ENCODE measurements around the gene AHSP. TPM values are rescaled to one million over a fixed set of nuclear protein-coding genes. Genes with fewer than 3 reads are reported as not detected.

Gene AHSP, protein sequence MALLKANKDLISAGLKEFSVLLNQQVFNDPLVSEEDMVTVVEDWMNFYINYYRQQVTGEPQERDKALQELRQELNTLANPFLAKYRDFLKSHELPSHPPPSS
- not detected in 2 replicates for total RNA-seq

DNA sequence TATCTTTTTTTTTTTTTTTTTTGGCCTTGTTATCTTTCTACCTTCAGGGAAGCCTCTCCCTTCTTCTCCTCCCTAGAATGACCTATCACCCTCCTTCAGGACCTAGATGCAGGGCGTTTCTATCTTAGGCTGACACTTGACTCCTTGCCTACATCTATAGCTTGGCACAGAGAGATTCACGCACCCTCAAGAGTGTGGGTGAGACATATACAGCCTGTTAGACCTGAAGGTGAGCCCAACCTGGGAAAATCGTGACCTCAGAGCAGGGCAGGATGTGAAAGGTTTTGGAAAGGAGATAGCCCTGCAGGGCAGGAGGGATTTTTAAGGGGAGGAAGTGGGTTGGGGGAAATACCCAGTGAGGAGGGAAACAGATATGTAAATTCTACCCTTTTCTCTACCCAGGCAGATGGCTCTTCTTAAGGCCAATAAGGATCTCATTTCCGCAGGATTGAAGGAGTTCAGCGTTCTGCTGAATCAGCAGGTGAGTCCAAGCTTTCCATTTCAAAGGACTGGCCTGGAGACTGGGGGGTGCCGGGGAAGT, at the start of gene AHSP:
Gene AHSP, plus strand, starts transcription at position 167 of the 541 bp plus-strand sequence. Its CDS starts 240 bp downstream, at position 407.

DNA sequence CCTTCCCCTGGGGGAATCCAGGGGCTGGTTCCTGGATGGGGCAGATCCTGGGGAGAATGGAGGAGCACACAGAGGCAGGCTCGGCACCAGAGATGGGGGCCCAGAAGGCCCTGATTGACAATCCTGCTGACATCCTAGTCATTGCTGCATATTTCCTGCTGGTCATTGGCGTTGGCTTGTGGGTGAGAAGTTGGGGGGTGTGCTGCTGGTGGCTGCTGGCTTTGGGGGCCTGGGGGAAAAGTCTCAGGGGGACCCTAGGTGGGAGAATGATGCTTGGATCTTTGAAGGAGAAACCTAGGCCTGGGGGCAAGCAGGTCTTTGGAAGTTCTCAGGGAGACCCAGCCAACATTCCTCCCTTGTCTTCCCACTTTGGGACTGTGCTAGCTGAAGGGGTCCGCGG, 44.6 kb upstream of the AHSP start, which contains the start of gene SLC5A2:
Gene SLC5A2, plus strand, starts transcription at position 43 of the 400 bp plus-strand sequence. Its CDS starts 14 bp downstream, at position 57.

DNA sequence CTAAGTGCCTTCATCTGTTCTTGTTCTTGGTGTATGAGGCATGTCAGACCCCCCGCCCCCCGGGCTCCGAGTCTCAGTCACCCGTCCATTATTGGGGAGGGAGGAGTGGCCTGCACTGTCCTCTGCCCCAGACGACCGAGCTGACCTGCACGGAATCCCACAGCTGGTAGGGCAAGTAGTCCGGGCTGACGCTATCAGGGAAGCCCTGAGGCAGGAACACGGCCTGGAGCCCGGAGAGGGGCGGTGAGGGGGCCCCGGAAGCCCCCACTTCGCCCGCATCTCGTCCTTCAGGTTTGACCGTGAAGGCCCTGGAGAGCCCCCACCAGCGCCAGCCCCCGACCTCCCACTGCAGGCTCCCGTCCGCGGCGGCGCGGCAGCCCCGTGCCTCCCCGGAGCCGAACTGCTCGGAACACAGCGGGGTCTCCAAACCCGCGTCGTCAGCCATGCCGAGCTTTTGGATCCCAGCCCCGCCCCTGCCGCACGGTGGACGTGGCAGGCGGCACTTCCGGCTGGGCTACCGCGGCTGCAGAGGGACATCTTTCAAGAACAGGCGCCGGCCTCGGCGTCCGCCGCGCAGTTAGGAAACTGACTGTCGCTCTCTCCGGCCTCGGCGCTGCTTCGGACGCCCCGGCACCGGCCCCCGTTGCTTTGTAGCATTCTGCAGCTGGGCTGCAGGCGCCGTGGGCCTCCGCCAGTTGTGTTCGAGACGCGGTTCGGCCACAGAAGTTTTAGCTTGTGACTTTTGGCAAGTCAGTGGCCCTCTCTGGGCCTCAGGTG, 19.6 kb upstream of the AHSP start, which contains the start of gene RUSF1:
Gene RUSF1, minus strand, starts transcription at position 463 of the 777 bp plus-strand sequence. Its CDS starts 18 bp downstream, at position 445.

Other genes with a start within 250 kb of the AHSP start
- gene ITGAX, start 172.7 kb upstream of the AHSP start, total RNA-seq = not detected in 2 replicates
- gene ITGAD, start 134.6 kb upstream of the AHSP start, total RNA-seq = not detected in 2 replicates
- gene COX6A2, start 99.5 kb upstream of the AHSP start, total RNA-seq = not detected in 2 replicates
- 0.28 TPM in 1 of 2 replicates, not detected in the other for gene ZNF843, start 85.1 kb upstream of the AHSP start, total RNA-seq
- gene ARMC5, start 68.4 kb upstream of the AHSP start, total RNA-seq = 9.6 and 16.3 TPM in 2 replicates
- 13.1 and 16.9 TPM in 2 replicates for gene TGFB1I1, start 55.7 kb upstream of the AHSP start, total RNA-seq
- 0.14 TPM in 1 of 2 replicates, not detected in the other for gene SLC5A2, start 44.8 kb upstream of the AHSP start, total RNA-seq
- gene RUSF1, start 19.5 kb upstream of the AHSP start, total RNA-seq = 22.8 and 33.1 TPM in 2 replicates

Data from airway epithelial cell (primary cell).